Ishikawa (cell line): ENCODE data around the gene SMAP1.

ENCODE experiments used
- CEBPB ChIP-seq: IDR thresholded peaks from 2 replicates; pipeline ENCODE4 v1.6.1; 2012
- CREB1 ChIP-seq: IDR thresholded peaks from 2 replicates; pipeline ENCODE4 v1.6.1; 2012; ENCODE audit warnings: low read depth
- EGR1 ChIP-seq: IDR thresholded peaks from 2 replicates; pipeline ENCODE4 v1.6.1; 2012
- EP300 ChIP-seq: IDR thresholded peaks from 2 replicates; pipeline ENCODE4 v1.6.1; 2012; ENCODE audit warnings: borderline replicate concordance
- FOXM1 ChIP-seq: IDR thresholded peaks from 2 replicates; pipeline ENCODE4 v1.6.1; 2012; ENCODE audit warnings: low read depth, borderline replicate concordance
- NFIC ChIP-seq: IDR thresholded peaks from 2 replicates; pipeline ENCODE4 v1.6.1; 2012
- RAD21 ChIP-seq: IDR thresholded peaks from 2 replicates; pipeline ENCODE4 v1.6.1; 2012; ENCODE audit warnings: low read depth
- REST ChIP-seq: IDR thresholded peaks from 2 replicates; pipeline ENCODE4 v1.6.1; 2012; ENCODE audit warnings: low read depth, mild to moderate bottlenecking
- TAF1 ChIP-seq: IDR thresholded peaks from 2 replicates; pipeline ENCODE4 v1.6.1; 2012; ENCODE audit warnings: low read depth, mild to moderate bottlenecking
- TCF12 ChIP-seq: IDR thresholded peaks from 2 replicates; pipeline ENCODE4 v1.6.1; 2012; ENCODE audit warnings: low read depth
- YY1 ChIP-seq: IDR thresholded peaks from 2 replicates; pipeline ENCODE4 v1.6.1; 2012; ENCODE audit warnings: low read depth
- ZBTB7A ChIP-seq: IDR thresholded peaks from 2 replicates; pipeline ENCODE4 v1.6.1; 2012; ENCODE audit warnings: low read depth
- TF ChIP-seq, protein P1 (sequence below): IDR thresholded peaks from 2 replicates; pipeline ENCODE4 v1.6.1; 2012
- TF ChIP-seq, protein P2 (sequence below): IDR thresholded peaks from 2 replicates; pipeline ENCODE4 v1.6.1; 2012

- TF ChIP-seq CREB1: no peak
- TF ChIP-seq CEBPB: no peak
- no peak for TF ChIP-seq EP300
- TF ChIP-seq YY1: no peak
- no peak for TF ChIP-seq RAD21
- no peak for TF ChIP-seq NFIC
- no peak for TF ChIP-seq REST
- no peak for TF ChIP-seq TAF1
- no peak for TF ChIP-seq TCF12
- TF ChIP-seq, protein P1, sequence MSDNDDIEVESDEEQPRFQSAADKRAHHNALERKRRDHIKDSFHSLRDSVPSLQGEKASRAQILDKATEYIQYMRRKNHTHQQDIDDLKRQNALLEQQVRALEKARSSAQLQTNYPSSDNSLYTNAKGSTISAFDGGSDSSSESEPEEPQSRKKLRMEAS: no peak
- TF ChIP-seq ZBTB7A: no peak
- TF ChIP-seq FOXM1: no peak
- no peak for TF ChIP-seq EGR1
- TF ChIP-seq, protein P2, sequence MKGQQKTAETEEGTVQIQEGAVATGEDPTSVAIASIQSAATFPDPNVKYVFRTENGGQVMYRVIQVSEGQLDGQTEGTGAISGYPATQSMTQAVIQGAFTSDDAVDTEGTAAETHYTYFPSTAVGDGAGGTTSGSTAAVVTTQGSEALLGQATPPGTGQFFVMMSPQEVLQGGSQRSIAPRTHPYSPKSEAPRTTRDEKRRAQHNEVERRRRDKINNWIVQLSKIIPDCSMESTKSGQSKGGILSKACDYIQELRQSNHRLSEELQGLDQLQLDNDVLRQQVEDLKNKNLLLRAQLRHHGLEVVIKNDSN: no peak
These were observed 70.3 kb downstream of the SMAP1 start for GRCh38 chr6:70738028-70738427.
